GM18861 (cell line): ENCODE results near the gene PAK6.

Experiments used
- ATAC-seq: cut with Tn5 transposase; IDR thresholded peaks from one replicate; pipeline ENCODE4 v1.9.1; 2021; ENCODE audit not compliant: unreplicated experiment

PAK6 gene

DNA sequence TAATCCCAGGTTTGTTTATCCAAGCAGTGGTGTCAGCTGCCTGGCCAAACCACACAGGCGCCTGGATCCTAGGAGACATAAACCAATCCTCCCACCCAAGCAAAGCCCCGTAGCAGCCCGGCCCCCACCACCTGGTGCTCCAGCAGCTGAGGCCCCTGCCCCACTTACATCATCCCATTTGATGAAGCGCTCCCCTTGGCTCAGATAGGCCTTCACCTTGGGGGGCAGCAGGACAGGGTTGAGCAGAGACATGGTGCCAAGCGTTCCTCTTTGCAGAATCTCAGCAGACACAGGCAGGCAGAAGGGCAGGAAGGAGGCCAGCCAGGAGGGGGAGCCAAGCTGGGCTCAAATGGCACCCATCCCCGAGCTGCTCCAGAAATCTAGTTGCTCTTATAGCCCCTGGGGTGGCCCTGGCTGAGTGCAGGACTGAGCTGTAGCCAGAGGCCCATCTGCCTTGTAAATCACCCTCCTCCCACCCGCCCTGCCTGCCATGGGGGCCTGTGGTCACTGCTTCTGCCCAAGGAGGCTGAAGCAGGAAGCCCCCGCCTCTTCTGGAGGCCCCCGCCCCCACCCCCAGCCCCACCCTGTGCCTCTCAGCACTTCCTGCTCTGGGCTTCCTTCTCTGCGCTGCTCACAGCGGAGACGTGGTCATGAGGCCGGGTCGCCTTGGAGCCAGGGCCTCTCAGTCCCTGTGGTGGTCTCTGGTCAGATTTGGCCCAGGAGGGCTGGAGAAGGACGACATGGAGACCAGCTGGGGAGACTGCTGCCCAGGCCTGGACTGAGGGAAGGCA lies 68.8 kb downstream of the PAK6 start, which contains the start of gene PLCB2:
Gene PLCB2 (minus strand): TSS at position 515 of the 791 bp plus-strand sequence. CDS start 263 bp downstream, at position 252.
- peak; percentile 40 for ATAC-seq

GRCh38 chr15:40309344-40309862 lies 70.5 kb downstream of the PAK6 start:
- ATAC-seq: no peak

DNA sequence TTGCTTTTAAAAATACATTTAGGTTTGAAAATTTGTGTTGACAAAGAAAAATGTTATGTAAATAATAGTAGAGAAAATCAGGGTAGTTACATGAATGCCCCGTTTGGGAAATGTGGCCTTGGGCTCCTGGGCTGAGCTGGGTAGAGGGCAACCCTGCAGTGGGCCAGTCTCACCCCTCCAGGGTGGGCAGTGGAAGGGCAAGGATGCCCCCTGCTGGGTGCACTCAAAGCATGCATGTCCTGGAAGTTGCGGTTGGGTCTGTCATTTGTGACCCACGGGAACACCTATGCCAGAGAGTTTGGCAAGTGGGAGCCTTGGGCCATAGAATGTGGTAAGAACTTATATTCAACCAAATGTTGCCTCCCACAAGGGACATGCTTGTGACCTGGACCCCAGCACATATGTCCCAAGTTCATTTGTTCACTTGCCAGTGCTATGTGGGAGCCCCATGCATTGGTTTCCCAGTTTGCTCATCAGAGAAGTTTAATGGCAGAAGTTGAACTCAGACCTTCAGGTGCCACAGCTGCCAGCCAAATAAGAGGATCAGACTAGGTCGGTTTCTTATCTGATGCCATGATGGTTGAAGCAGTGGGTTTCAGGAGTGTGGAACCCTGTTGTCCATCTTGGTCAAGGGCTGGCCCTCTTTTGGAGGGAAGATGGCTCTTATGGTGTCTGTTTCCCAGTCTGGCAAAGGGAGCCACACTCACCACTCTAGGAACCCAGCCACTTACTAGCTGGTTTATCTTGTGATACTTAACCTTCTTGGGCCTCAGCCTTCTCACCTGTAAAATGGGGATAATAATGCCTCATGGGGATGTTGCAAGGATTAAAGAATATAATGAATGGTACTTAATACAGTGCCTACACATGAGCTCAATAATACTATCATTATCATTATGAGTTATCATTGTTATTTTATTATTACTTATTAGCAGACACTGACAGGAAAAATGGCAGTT lies 71.4 kb downstream of the PAK6 start:
- ATAC-seq: no peak

DNA sequence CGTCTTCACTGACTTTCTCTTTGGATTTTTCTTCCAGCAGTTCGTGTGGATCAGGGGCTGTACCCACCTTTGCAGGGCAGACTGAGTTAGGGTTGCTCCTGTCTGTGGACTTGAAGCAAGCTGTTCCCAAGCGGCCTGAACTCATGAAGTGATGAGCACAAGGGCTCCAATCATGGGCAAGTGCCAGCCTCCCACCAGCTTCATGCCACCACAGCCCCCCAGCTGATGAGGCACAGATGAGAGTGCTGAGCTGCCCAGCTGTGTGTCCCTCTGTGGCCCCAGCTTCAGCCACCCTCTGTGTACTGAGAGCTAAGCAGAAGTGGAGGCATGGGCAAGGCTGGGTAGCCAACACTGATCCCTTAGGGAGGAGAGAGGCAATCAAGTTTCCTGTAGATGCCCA lies 72.1 kb downstream of the PAK6 start:
- ATAC-seq: no peak

GRCh38 chr15:40312370-40313158 lies 73.7 kb downstream of the PAK6 start:
- no peak for ATAC-seq

DNA sequence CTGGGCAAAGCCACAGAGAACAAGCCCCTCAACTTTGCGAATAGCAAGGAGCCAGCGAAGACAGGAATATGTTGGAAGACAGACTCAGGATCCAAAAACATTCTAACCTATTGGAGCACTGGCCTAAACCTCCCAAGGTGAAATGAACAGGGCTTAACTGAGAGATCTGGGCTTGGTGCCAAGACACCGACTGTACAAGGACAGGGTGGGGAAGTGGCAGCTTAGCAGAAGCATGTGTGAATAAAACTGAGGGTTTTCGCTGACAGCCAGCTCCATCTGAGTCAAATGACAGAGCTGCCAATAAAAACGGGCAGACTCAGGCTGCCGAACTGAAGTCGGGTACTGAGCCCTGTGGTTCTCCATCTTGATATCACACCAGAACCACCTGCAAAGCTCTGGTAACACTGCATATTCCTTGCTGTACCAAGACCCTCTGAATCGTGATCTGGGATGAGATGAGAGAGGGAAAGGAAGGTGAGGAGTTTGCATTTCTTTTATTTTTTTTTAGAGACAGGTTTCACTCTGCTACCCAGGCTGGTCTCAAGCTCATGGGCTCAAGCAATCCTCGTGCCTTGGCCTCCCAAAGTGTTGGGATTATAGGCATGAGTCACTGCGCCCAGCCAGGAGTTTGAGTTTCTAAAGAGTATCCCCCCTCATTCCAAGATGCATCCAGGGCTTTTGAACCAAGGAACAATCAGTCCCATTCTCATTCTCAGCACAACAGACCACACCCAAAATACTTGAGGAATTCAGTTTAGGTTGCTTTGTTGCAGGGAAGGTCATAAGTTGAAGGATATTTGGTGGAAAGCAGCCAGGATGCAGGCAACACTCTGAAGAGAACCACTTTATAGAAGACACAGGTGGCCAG lies 74.9 kb downstream of the PAK6 start:
- no peak for ATAC-seq

DNA sequence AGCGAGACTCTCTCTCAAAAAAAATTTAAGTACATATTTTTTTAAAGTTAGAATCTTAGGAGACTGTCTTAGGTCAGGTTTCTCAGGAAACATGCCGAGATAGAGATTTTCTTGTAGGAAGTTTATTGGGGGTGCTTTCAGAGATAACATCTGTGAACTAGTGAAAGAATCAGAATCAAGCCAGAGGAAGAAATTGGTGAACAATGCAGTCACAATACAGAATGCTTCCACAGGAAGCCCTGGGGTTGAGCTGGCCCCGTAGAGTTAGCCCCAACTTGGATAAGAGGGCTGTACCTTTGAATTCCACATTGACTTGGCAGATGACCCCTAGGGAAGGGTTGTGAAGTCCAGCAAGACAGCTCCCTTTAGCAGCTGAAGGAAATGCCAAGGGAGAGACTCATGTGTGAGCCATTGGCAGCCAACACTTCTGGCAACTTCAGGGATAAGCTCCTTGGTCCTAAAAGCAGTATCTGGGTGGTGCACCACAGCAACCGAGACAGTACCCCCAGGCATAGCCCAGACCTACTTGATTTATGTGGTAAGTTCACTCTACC lies 75.9 kb downstream of the PAK6 start:
- no peak for ATAC-seq

GRCh38 chr15:40316931-40317330 lies 78.1 kb downstream of the PAK6 start:
- no peak for ATAC-seq

- no peak for ATAC-seq
Measured at GRCh38 chr15:40317580-40317979, 78.7 kb downstream of the PAK6 start.

DNA sequence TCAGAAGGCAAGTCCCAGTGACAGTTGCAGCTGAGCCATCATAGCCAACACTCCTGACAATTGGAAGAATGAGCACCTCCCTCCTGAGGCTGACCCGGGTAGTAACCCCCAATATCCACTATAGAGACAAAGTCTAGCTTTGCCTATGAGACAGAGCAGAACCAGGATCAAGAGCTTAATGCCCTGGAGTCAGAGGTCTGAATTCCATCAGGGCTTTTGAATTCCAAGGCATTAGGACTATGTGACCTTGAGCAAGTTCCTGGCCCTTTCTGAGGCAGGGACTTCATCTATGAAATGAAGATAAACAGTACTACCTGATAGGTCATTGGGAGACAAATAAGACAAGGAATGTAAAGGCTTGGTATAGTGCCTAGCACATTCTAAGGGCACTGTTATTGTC lies 81.5 kb downstream of the PAK6 start:
- ATAC-seq: no peak

DNA sequence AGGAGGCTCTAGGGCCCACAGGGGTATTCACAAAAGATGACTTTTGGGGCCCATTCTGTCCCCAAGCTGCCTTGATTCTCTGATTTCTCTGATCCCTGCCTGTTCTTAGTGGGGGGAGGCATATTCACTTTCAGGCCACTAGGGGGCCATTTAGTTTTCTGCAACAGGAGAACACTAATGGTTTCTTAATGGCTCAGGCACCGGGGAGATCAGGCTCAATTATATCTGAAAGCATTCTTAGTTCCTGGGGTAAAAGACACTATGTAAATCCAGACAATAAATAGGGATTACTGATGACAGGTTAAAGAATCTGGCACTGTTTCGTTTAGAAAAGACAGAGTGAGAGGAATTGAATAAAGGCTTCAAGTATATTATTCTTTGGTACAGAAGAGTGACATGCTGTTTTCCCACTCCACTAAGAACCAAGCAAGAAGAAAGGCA lies 82.1 kb downstream of the PAK6 start:
- ATAC-seq: no peak

GRCh38 chr15:40322531-40323238 lies 83.8 kb downstream of the PAK6 start:
- no peak for ATAC-seq

DNA sequence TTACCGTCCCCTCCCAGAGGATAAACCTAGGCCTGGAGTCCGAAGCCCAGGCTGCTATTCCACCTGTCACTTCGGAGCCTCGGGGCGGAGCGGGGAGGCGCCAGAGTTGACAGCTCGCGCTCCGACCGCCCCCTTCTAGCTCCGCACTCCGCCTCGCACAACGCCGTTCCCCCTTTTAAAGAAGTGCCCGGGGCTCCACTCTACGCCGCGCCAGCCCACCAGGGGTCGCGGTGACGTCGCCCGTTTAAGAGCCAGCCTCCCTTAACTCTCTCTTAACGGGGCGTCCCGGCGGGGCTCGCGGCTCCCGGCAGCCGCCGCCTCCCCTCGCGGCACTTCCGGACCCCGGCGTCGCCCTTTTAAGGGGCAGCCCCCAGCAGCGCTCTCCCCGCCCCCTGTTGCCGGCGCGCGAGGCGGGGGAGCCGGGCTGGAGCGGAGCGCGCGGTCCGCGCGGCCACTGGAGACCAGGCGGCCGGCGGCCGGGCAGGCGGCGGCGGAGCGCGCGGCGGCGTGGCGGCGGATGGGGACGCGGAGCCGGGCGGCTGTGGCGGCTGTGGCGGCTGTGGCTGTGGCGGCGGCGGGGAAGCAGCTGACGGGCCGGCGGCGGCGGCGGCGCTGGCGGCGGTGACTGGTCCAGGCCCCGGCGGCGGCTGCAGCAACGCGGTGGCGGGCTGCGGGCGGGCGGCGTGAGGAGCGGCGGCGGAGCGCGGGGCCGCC lies 84.5 kb downstream of the PAK6 start, which contains the start of gene INAFM2:
Gene INAFM2 (plus strand): TSS at position 454 of the 714 bp plus-strand sequence. CDS start 364 bp downstream, outside the sequence.
- peak; percentile 85 for ATAC-seq

DNA sequence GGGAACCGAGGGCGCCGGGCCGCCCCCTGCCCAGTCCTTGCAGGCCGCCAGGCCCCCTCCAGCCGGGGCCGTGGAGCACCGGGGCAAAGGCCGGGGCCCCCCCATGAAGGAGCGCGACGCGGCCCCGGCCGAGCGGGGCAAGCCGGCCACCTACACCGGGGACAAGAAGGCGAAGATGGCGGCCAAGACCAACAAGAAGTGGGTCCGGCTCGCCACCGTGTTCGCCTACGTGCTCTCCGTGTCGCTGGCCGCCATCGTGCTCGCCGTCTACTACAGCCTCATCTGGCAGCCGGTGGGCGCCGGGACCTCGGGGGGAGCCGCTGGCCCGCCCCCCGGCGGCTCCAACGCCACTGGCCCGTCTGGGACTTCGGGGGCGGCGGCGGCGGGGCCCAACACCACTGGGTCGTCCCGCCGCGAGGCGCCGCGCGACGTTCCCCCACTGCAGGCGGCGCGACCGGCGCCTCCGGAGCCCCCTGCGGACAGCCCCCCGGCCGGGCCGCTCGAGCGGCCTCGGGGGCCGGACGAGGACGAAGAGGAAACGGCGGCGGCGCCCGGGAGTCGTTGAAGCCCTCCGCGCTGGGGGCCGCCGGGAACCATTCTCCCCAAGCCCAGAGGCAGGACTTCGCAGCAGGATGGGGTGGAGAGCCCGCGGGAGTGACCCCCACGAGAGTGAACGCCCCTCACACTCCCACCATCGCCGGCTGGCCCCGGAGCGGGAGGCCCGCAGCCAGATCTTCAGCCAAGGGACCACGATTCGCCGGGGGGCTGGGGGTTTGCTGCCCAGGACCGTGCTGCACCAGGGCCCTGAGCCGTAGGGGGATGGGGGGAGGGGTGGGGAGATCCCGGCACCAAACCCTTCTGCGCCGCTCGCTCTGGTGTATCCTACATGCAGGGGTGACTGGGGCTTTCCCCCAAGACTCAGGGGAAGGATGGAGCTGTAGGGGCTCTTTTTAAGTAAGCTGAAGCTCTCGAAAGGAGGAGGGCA lies 85.4 kb downstream of the PAK6 start:
- peak; percentile 1 for ATAC-seq

- ATAC-seq: no peak
Measured at GRCh38 chr15:40325188-40325587, 86.3 kb downstream of the PAK6 start.

DNA sequence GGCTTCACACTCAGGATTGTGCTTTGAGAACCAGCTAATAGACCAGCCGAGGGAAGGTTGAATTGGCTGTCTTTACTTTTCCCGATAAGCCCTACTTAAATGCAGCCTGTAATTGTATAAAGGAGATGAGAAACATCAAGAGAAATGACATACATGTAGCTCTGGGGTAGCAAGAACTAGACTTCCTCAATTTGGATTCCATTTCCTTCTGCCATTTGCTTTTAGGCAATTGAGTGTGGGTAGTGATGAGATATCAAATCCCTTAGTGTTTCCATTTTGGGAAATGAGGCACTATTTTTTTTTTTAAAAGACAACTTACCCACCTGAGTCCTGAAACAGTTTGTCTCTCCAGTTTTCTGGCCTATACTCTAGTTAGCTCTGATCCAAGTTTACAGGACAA lies 86.8 kb downstream of the PAK6 start:
- no peak for ATAC-seq
